ENCODE results near the gene WWC2.

WWC2 gene

DNA sequence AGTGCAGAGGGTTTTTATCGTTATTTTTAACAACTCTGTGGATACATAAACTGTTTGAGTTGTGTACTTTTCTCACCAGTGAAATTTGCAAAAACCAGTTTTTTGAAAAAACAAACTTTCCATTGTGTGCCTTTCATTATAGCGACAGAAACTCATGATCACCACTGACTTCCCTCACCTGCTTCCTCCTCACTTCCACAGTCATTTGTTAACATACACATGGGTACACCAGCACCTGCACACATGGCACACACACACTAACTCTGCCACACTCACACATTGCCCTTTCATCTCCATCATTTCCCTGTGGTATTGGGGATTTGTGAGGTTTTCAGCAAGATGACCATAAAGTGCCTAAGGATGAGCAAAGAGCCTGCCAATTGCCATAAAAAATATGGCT lies 200.4 kb downstream of the WWC2 start:
- Histone ChIP-seq H3K27ac (ENCODE audit: low read depth, low read length) (no peak overlapping the region), H3K79me2 (ENCODE audit: control insufficient read depth, low read length) (no peaks in the 10 kb centered on the region), H3K9me3 (ENCODE audit: control insufficient read depth, insufficient read depth, low read length) (no peaks in the 10 kb centered on the region), H3K4me3 (ENCODE audit: low read length) (no peak overlapping the region), H3K36me3 (ENCODE audit: control insufficient read depth, low read length) (no peaks in the 10 kb centered on the region), H3F3A (ENCODE audit: control insufficient read depth, insufficient read depth) (no peaks in the 10 kb centered on the region), H3K27me3 (ENCODE audit: control insufficient read depth, low read length) (peaks cover 5% of the 10 kb centered on the region; the same call in 1 of the 2 replicates), H3K4me2 (ENCODE audit: low read length) (no peak overlapping the region), H3K9me2 (replicated peaks; ENCODE audit: control insufficient read depth, low read length) (no peaks in the 10 kb centered on the region), H3K4me1 (ENCODE audit: control insufficient read depth, low read length) (no peaks in the 10 kb centered on the region), H4K20me1 (ENCODE audit: control insufficient read depth, insufficient read depth, low read depth, low read length) (no peaks in the 10 kb centered on the region)
- TF ChIP-seq, protein P1, sequence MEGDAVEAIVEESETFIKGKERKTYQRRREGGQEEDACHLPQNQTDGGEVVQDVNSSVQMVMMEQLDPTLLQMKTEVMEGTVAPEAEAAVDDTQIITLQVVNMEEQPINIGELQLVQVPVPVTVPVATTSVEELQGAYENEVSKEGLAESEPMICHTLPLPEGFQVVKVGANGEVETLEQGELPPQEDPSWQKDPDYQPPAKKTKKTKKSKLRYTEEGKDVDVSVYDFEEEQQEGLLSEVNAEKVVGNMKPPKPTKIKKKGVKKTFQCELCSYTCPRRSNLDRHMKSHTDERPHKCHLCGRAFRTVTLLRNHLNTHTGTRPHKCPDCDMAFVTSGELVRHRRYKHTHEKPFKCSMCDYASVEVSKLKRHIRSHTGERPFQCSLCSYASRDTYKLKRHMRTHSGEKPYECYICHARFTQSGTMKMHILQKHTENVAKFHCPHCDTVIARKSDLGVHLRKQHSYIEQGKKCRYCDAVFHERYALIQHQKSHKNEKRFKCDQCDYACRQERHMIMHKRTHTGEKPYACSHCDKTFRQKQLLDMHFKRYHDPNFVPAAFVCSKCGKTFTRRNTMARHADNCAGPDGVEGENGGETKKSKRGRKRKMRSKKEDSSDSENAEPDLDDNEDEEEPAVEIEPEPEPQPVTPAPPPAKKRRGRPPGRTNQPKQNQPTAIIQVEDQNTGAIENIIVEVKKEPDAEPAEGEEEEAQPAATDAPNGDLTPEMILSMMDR (IDR thresholded peaks at IDR 0.05; ENCODE audit: low read depth, low read length, poor library complexity, severe bottlenecking) = no peak

- H3K36me3 ChIP-seq (ENCODE audit: control insufficient read depth, low read length) = no peaks in the 10 kb centered on the region
- TF ChIP-seq, protein P1 (IDR thresholded peaks at IDR 0.05; ENCODE audit: low read depth, low read length, poor library complexity, severe bottlenecking) = no peak
- TF ChIP-seq EZH2phosphoT487 (IDR thresholded peaks at IDR 0.05; ENCODE audit: borderline replicate concordance, low read length) = no peak
Observed at GRCh38 chr4:183300070-183300469, 201.0 kb downstream of the WWC2 start.

GRCh38 chr4:183300655-183301054 lies 201.6 kb downstream of the WWC2 start:
- no peaks in the 10 kb centered on the region for H3F3A ChIP-seq (ENCODE audit: control insufficient read depth, insufficient read depth)
- TF ChIP-seq, protein P1 (IDR thresholded peaks at IDR 0.05; ENCODE audit: low read depth, low read length, poor library complexity, severe bottlenecking) = no peak
- no peak for TF ChIP-seq EZH2phosphoT487 (IDR thresholded peaks at IDR 0.05; ENCODE audit: borderline replicate concordance, low read length)

More at GRCh38 chr4:183300070-183300469, 201.0 kb downstream of the WWC2 start:
- H3K4me3 ChIP-seq (ENCODE audit: low read length) = no peak overlapping the region
- H3K27ac ChIP-seq (ENCODE audit: low read depth, low read length) = no peak overlapping the region
- H3K4me2 ChIP-seq (ENCODE audit: low read length) = no peak overlapping the region
- no peaks in the 10 kb centered on the region for H3K9me3 ChIP-seq (ENCODE audit: control insufficient read depth, insufficient read depth, low read length)
- no peaks in the 10 kb centered on the region for H4K20me1 ChIP-seq (ENCODE audit: control insufficient read depth, insufficient read depth, low read depth, low read length)
- H3K4me1 ChIP-seq (ENCODE audit: control insufficient read depth, low read length) = no peaks in the 10 kb centered on the region
- H3F3A ChIP-seq (ENCODE audit: control insufficient read depth, insufficient read depth) = no peaks in the 10 kb centered on the region
- H3K27me3 ChIP-seq (ENCODE audit: control insufficient read depth, low read length) = peaks cover 5% of the 10 kb centered on the region; the same call in 1 of the 2 replicates
- no peaks in the 10 kb centered on the region for H3K9me2 ChIP-seq (replicated peaks; ENCODE audit: control insufficient read depth, low read length)
- no peaks in the 10 kb centered on the region for H3K79me2 ChIP-seq (ENCODE audit: control insufficient read depth, low read length)

More at GRCh38 chr4:183300655-183301054, 201.6 kb downstream of the WWC2 start:
- Histone ChIP-seq H3K36me3 (ENCODE audit: control insufficient read depth, low read length) (no peaks in the 10 kb centered on the region), H3K27ac (ENCODE audit: low read depth, low read length) (no peak overlapping the region), H3K9me3 (ENCODE audit: control insufficient read depth, insufficient read depth, low read length) (no peaks in the 10 kb centered on the region), H3K4me1 (ENCODE audit: control insufficient read depth, low read length) (no peaks in the 10 kb centered on the region), H3K4me2 (ENCODE audit: low read length) (no peak overlapping the region), H3K27me3 (ENCODE audit: control insufficient read depth, low read length) (peaks cover 5% of the 10 kb centered on the region; the same call in 1 of the 2 replicates), H3K4me3 (ENCODE audit: low read length) (no peak overlapping the region), H3K79me2 (ENCODE audit: control insufficient read depth, low read length) (no peaks in the 10 kb centered on the region), H3K9me2 (replicated peaks; ENCODE audit: control insufficient read depth, low read length) (no peaks in the 10 kb centered on the region), H4K20me1 (ENCODE audit: control insufficient read depth, insufficient read depth, low read depth, low read length) (no peaks in the 10 kb centered on the region)

All from DOHH2 (cell line).